GM19397 (cell line): ENCODE data around the gene ARHGEF12.

Experiments used
- ATAC-seq: cut with Tn5 transposase; IDR thresholded peaks from one replicate; pipeline ENCODE4 v1.9.1; 2021; ENCODE audit warnings: mild to moderate bottlenecking, moderate library complexity; ENCODE audit not compliant: unreplicated experiment

Gene ARHGEF12

DNA sequence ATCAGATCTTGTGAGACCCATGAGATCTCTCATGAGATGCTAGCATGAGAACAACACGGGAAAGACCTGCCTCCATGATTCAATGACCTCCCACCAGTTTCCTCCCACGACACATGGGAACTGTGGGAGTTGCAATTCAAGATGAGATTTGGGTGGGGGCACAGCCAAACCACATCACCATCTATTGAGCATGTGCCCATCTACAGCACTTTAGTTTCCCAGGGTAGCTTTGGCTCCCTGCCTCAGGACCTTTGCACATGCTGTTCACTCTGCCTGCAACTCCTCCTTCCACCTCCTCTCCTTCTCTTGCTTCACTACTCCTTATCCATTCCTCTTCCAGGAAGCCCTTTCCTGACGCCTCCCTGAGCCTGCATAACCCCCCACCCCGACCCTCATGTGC, 192.5 kb downstream of the ARHGEF12 start:
- ATAC-seq = no peak

GRCh38 chr11:120529214-120529613, 193.0 kb downstream of the ARHGEF12 start:
- ATAC-seq = no peak

GRCh38 chr11:120529911-120530310, 193.7 kb downstream of the ARHGEF12 start:
- ATAC-seq = no peak

GRCh38 chr11:120532082-120532831, 196.0 kb downstream of the ARHGEF12 start:
- ATAC-seq = no peak

DNA sequence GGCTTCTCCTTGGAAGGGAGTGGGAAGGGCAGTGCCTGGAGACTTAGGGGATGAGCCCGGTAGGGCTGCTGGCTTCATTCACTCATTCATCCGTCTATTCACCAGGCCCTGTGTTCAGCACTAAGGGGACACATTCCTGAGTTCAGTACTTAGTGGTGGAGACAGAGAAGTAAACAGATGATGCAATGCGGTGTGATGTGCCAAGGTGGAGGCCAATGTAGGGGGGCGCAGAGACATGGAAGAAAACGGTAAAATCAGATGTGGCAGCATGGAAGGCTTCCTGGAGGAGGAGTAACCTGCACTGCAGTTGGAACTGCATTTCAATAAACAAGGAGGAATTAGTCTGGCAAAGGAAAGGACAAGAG, 196.6 kb downstream of the ARHGEF12 start:
- ATAC-seq = no peak

- ATAC-seq = no peak
These were observed 200.0 kb downstream of the ARHGEF12 start for GRCh38 chr11:120536091-120536796.

- no peak for ATAC-seq
These were observed 200.6 kb downstream of the ARHGEF12 start for GRCh38 chr11:120536797-120537169.

GRCh38 chr11:120537996-120538395, 201.8 kb downstream of the ARHGEF12 start:
- ATAC-seq = no peak

DNA sequence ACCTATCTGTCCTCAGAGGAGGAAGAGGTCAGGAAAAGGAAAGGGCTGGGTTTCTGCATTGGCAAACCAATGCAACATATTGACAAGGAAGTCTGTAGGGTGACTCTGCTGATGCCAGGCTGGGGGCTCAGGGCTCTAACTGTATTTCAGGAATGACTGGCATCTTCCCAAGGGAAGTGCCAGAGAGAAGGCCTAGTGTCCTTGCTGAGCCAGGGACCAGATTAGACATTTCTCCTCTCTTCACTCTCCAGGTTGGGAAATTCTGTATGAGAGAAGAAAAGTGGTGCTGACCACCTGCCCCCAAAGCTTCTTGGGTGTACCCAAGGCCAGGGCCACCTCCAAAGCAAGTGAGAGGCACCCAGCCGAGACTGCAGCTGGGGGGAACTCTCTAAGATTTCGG, 202.5 kb downstream of the ARHGEF12 start:
- no peak for ATAC-seq
